ENCODE results near the gene ERC2. TPM values are rescaled to one million over a fixed set of nuclear protein-coding genes. Genes with fewer than 3 reads are reported as not detected.

ERC2 gene
- total RNA-seq, 1 donor from 2014 or later = 32.5 TPM

DNA sequence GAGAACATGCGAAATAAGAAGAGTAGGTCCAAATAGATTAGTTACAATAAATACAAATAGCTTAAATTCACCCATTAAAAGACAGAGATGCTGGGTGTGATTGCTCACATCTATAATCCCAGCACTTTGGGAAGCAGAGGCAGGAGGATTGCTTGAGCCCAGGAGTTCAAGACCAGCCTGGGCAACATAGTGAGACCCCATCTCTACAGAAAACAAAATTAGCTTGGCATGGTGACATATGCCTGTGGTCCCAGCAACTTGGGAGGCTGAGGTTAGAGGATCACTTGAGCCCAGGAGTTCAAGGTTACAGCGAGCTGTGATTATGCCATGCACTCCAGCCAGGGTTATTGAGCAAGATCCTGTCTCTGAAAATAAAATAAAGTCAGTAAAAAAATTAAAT is 872.1 kb downstream of the ERC2 start:
- H3K9me3 Mint-ChIP-seq (ENCODE audit: low read depth) = no peaks in the 10 kb centered on the region
- no peak for DNase-seq (ENCODE audit: low spot score, unreplicated experiment)
- TF ChIP-seq, protein P1, sequence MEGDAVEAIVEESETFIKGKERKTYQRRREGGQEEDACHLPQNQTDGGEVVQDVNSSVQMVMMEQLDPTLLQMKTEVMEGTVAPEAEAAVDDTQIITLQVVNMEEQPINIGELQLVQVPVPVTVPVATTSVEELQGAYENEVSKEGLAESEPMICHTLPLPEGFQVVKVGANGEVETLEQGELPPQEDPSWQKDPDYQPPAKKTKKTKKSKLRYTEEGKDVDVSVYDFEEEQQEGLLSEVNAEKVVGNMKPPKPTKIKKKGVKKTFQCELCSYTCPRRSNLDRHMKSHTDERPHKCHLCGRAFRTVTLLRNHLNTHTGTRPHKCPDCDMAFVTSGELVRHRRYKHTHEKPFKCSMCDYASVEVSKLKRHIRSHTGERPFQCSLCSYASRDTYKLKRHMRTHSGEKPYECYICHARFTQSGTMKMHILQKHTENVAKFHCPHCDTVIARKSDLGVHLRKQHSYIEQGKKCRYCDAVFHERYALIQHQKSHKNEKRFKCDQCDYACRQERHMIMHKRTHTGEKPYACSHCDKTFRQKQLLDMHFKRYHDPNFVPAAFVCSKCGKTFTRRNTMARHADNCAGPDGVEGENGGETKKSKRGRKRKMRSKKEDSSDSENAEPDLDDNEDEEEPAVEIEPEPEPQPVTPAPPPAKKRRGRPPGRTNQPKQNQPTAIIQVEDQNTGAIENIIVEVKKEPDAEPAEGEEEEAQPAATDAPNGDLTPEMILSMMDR (IDR thresholded peaks at IDR 0.05; ENCODE audit: unreplicated experiment) = no peak
- no peak overlapping the region for H3K4me3 Mint-ChIP-seq (ENCODE audit: low read depth)
- H3K4me1 Mint-ChIP-seq (ENCODE audit: low read depth) = peaks cover 2% of the 10 kb centered on the region
- peaks cover 2% of the 10 kb centered on the region for H3K36me3 Mint-ChIP-seq (ENCODE audit: insufficient read depth)
- H3K27ac Mint-ChIP-seq = no peak overlapping the region
- H3K27me3 Mint-ChIP-seq = peaks cover 3% of the 10 kb centered on the region

DNA sequence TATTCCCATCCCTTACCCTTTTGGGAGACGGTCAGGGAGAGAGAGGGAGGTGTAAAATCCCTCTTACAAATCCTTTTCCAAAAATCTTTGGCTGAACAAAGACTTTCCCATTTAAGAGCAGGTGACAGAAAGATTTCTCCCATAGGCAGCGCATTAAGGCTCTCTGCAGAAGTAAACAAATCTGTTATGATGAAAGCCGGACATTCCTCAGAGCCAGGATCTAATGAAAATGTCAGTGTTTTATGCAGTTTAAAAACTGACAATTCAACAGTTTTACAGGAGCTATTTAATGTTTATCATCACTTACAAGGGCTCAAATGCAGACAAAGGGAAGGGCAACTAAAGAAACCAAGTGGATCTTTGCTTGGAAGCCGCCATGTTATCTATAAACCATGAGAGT is 872.8 kb downstream of the ERC2 start:
- peaks cover 2% of the 10 kb centered on the region for H3K4me1 Mint-ChIP-seq (ENCODE audit: low read depth)
- H3K4me3 Mint-ChIP-seq (ENCODE audit: low read depth) = no peak overlapping the region
- H3K9me3 Mint-ChIP-seq (ENCODE audit: low read depth) = no peaks in the 10 kb centered on the region
- peaks cover 2% of the 10 kb centered on the region for H3K36me3 Mint-ChIP-seq (ENCODE audit: insufficient read depth)
- TF ChIP-seq, protein P1 (IDR thresholded peaks at IDR 0.05; ENCODE audit: unreplicated experiment) = no peak
- no peak for DNase-seq (ENCODE audit: low spot score, unreplicated experiment)
- H3K27ac Mint-ChIP-seq = no peak overlapping the region
- H3K27me3 Mint-ChIP-seq = peaks cover 3% of the 10 kb centered on the region

DNA sequence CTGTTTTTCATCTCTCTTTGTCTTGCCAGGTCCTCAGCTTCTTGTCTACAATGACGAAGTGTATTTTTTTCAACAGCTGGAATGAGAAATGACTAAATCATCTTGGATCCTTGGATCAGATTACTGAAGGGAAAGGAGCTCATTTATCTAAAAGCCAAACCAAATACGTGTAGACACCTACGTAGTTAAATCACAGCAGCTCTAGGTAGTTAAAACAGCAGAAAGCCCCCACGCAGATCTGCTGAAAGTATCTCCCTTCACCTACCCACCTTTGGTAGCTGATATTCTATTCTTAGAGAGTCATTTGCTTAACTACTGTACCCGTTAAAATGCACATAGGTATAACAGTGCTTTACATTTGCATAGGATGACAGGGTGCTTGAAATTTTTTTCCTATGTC is 875.7 kb downstream of the ERC2 start:
- H3K4me1 Mint-ChIP-seq (ENCODE audit: low read depth) = peaks cover 2% of the 10 kb centered on the region
- peaks cover 3% of the 10 kb centered on the region for H3K27me3 Mint-ChIP-seq
- no peak for DNase-seq (ENCODE audit: low spot score, unreplicated experiment)
- no peak overlapping the region for H3K4me3 Mint-ChIP-seq (ENCODE audit: low read depth)
- peaks cover 2% of the 10 kb centered on the region for H3K36me3 Mint-ChIP-seq (ENCODE audit: insufficient read depth)
- H3K9me3 Mint-ChIP-seq (ENCODE audit: low read depth) = no peaks in the 10 kb centered on the region
- TF ChIP-seq, protein P1 (IDR thresholded peaks at IDR 0.05; ENCODE audit: unreplicated experiment) = no peak
- no peak overlapping the region for H3K27ac Mint-ChIP-seq

DNA sequence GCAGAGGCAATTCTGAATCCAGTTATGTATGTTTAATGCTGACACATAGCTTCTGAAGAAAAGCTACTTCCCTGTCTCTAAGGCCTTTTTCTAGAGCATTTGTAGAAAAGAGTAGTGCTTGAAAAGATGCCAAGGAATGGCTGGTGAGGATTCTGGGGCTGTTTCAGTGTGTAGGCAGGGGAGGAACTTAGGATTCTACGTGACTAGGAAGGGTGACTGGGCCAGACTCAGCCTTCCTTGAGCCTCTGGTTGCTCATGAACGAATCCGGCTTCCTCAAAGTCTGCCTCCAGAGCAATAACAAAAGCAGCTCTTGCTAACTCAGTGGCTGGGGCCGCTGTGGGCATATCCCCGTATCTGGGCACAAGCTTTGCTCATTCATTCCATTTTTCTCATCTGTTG is 876.4 kb downstream of the ERC2 start:
- no peak overlapping the region for H3K4me3 Mint-ChIP-seq (ENCODE audit: low read depth)
- peaks cover 2% of the 10 kb centered on the region for H3K36me3 Mint-ChIP-seq (ENCODE audit: insufficient read depth)
- no peak overlapping the region for H3K27ac Mint-ChIP-seq
- DNase-seq (ENCODE audit: low spot score, unreplicated experiment) = no peak
- H3K9me3 Mint-ChIP-seq (ENCODE audit: low read depth) = no peaks in the 10 kb centered on the region
- H3K4me1 Mint-ChIP-seq (ENCODE audit: low read depth) = peaks cover 2% of the 10 kb centered on the region
- peaks cover 6% of the 10 kb centered on the region for H3K27me3 Mint-ChIP-seq
- TF ChIP-seq, protein P1 (IDR thresholded peaks at IDR 0.05; ENCODE audit: unreplicated experiment) = no peak

DNA sequence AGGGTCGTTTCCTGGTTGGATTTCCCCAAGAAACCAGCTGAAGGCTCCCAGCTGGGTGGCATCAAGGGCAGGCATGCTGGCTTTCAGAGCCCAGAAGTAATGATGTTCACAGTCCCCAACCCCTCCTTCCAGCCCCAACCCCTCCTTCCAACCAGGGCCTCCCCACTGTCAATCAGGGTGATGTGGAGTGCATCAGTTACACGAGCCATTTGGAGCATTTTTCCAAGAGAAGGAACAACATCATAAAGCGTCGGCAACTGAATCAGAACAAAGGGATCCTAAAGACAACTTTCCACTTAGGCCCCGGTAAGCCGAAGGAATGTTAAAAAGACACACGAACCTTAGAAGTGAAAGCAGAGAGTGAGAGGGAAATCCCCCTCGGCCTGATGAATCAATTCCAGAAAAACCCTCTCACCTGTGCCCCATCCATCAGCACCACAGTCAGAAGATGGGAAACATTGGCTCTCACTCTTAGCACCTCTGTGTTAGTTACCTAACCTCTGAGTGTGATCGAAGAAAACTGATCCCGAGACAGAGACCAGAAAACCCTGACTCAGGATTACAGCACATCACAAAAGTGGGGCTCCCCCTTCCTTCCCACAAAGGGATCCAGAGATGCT is 880.0 kb downstream of the ERC2 start:
- TF ChIP-seq, protein P1 (IDR thresholded peaks at IDR 0.05; ENCODE audit: unreplicated experiment) = no peak
- peaks cover 2% of the 10 kb centered on the region for H3K27me3 Mint-ChIP-seq

More for the DNA sequence above, 880.0 kb downstream of the ERC2 start:
- no peak overlapping the region for H3K27ac Mint-ChIP-seq
- H3K4me3 Mint-ChIP-seq (ENCODE audit: low read depth) = no peak overlapping the region
- H3K9me3 Mint-ChIP-seq (ENCODE audit: low read depth) = no peaks in the 10 kb centered on the region
- no peak for DNase-seq (ENCODE audit: low spot score, unreplicated experiment)
- H3K4me1 Mint-ChIP-seq (ENCODE audit: low read depth) = peaks cover 2% of the 10 kb centered on the region
- no peaks in the 10 kb centered on the region for H3K36me3 Mint-ChIP-seq (ENCODE audit: insufficient read depth)
